Ovary (tissue), 3 donors: ENCODE data around the gene TSC2.

ENCODE experiments used
- CTCF ChIP-seq, 3 donors: fragments of 450-650 bp in 2 of 3; fragments of 200-600 bp in 1 of 3; IDR thresholded peaks; one replicate each; pipeline versions ENCODE4 v1.5.1 to v1.8.0; 2016 to 2022; ENCODE audit warnings: antibody characterized with exemption in 3 of 3, mild to moderate bottlenecking in 1 of 3
- EP300 ChIP-seq: sonication (generic); formaldehyde crosslinking; IDR thresholded peaks from one replicate; pipeline ENCODE4 v1.6.1; 2017; ENCODE audit warnings: antibody characterized with exemption
- donor health status: DM: no; HTN: no; CAD: no.

DNA sequence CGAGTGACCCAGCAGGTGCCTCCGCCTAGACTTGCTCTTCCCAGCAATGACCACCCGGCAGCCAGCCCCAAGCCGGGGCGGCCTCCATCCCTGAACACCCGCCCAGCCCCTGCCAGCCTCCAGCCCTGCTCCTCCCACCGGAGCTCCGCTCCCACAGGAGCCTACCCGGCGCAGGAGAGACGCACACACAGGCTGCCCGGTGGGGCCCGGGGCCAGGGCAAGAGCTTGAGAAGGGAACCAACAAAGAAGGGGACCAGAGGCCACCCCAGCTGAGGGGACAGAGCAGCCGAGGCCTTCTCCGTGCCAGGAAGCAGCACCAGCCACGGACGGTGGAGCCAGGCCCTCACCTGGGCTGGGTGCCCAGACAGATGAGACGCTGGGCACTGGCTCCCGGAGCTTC lies 74.1 kb downstream of the TSC2 start:
- TF ChIP-seq CTCF (IDR thresholded peaks at IDR 0.05): no peak
- TF ChIP-seq EP300: no peak
